Fibroblast of lung (primary cell): ENCODE data around the gene NR6A1. TPM values are rescaled to one million over a fixed set of nuclear protein-coding genes. Genes with fewer than 3 reads are reported as not detected.

Experiments used
- DNase-seq, 2 donors: peaks; one replicate each; pipeline versions ENCODE4 v3.0.0 to v3.0.0-alpha.2; 2010; ENCODE audit warnings: low read depth in 2 of 2
- H2AFZ ChIP-seq: 2 replicates; pipeline ENCODE4 v1.5.1; 2012; ENCODE audit warnings: low read length, control low read depth, inconsistent platforms
- H3K27ac ChIP-seq: 2 replicates; pipeline ENCODE4 v1.5.1; 2011; ENCODE audit warnings: low read length, control low read depth; ENCODE audit not compliant: insufficient read depth
- H3K27me3 ChIP-seq: 2 replicates; pipeline ENCODE4 v1.5.1; 2011; ENCODE audit warnings: mild to moderate bottlenecking, low read length; ENCODE audit not compliant: control insufficient read depth, insufficient read depth
- H3K36me3 ChIP-seq: 2 replicates; pipeline ENCODE4 v1.5.1; 2011; ENCODE audit warnings: low read length; ENCODE audit not compliant: control insufficient read depth, insufficient read depth
- H3K4me1 ChIP-seq: 2 replicates; pipeline ENCODE4 v1.5.1; 2011; ENCODE audit warnings: low read length; ENCODE audit not compliant: control insufficient read depth, insufficient read depth; ENCODE audit errors: extremely low read depth
- H3K4me2 ChIP-seq: 2 replicates; pipeline ENCODE4 v1.5.1; 2011; ENCODE audit warnings: low read length, control low read depth; ENCODE audit not compliant: insufficient read depth; ENCODE audit errors: extremely low read depth
- H3K4me3 ChIP-seq, 4 experiments: fragments of 200-600 bp in 1 of 4; sonication (generic) in 1 of 4; replicated peaks in 1 of 4; 2 replicates each; pipeline ENCODE4 v1.5.1; 2011 to 2016; ENCODE audit warnings: low read length in 4 of 4, low read depth in 3 of 4, mild to moderate bottlenecking in 3 of 4, control low read depth in 2 of 4, inconsistent platforms in 1 of 4, mixed read lengths in 1 of 4; ENCODE audit not compliant: insufficient read depth in 1 of 4; ENCODE audit errors: control extremely low read depth in 1 of 4
- H3K79me2 ChIP-seq: 2 replicates; pipeline ENCODE4 v1.5.1; 2012; ENCODE audit warnings: mild to moderate bottlenecking, low read length, inconsistent platforms; ENCODE audit not compliant: control insufficient read depth, insufficient read depth
- H3K9ac ChIP-seq: 2 replicates; pipeline ENCODE4 v1.5.1; 2011; ENCODE audit warnings: mild to moderate bottlenecking, low read length, control low read depth; ENCODE audit not compliant: insufficient read depth
- H3K9me3 ChIP-seq: 2 replicates; pipeline ENCODE4 v1.5.1; 2012; ENCODE audit warnings: low read depth, low read length; ENCODE audit not compliant: control insufficient read depth, insufficient read depth
- H4K20me1 ChIP-seq: 2 replicates; pipeline ENCODE4 v1.5.1; 2011; ENCODE audit warnings: low read length; ENCODE audit not compliant: control insufficient read depth, insufficient read depth; ENCODE audit errors: extremely low read depth
- CTCF ChIP-seq, 2 donors: IDR thresholded peaks in 1 of 2; conservative IDR thresholded peaks in 1 of 2; 1 replicate in 1 of 2; 2 replicates in 1 of 2; pipeline ENCODE4 v1.5.1; 2011 to 2012; ENCODE audit warnings: low read length in 2 of 2, control low read depth in 1 of 2, inconsistent platforms in 1 of 2, low read depth in 1 of 2, mild to moderate bottlenecking in 1 of 2
- EZH2 ChIP-seq: IDR thresholded peaks from 2 replicates; pipeline ENCODE4 v1.5.1; 2012; ENCODE audit warnings: low read length, control low read depth, mild to moderate bottlenecking; ENCODE audit errors: missing control alignments
- polyA plus RNA-seq, 2 donors: library from polyadenylated mRNA; depleted of rRNA in 1 of 2; stranded (reverse) in 1 of 2; unstranded in 1 of 2; fragments of >200 nt; gene quantifications; 2 replicates each; pipeline ENCODE4 v1.2.1, GENCODE V29; 2011 to 2012; ENCODE audit warnings: missing spikeins in 1 of 2
- total RNA-seq: library from RNA; depleted of rRNA; stranded (reverse); fragments of >200 nt; gene quantifications from 2 replicates; pipeline ENCODE4 v1.2.1, GENCODE V29; 2014

Gene NR6A1
- total and polyA plus RNA-seq, 2 donors (not counting 1 experiment from before 2014, with no cell fraction given): 0.07 to 0.50 TPM

GRCh38 chr9:124478354-124478753 is 292.8 kb downstream of the NR6A1 start:
- no peaks in the 10 kb centered on the region for H4K20me1 ChIP-seq
- H3K4me3 ChIP-seq: no peak overlapping the region
- TF ChIP-seq CTCF (conservative IDR thresholded peaks at IDR 0.05 in 1 of 2, IDR thresholded peaks at IDR 0.05 in 1 of 2; ENCODE audit: low read depth in 1 of 2, low read length in 2 of 2) (no peak), EZH2 (no peak)
- H2AFZ ChIP-seq: no peak overlapping the region
- DNase-seq: no peak
- H3K36me3 ChIP-seq: no peaks in the 10 kb centered on the region
- H3K9me3 ChIP-seq: no peaks in the 10 kb centered on the region
- H3K4me1 ChIP-seq: no peaks in the 10 kb centered on the region
- peaks cover 29% of the 10 kb centered on the region for H3K27me3 ChIP-seq
- H3K9ac ChIP-seq: no peak overlapping the region
- no peak overlapping the region for H3K27ac ChIP-seq
- H3K4me2 ChIP-seq: no peak overlapping the region
- H3K79me2 ChIP-seq: no peaks in the 10 kb centered on the region

- Histone ChIP-seq H2AFZ (no peak overlapping the region), H3K27ac (no peak overlapping the region), H3K9me3 (no peaks in the 10 kb centered on the region), H3K4me3 (no peak overlapping the region), H3K4me1 (no peaks in the 10 kb centered on the region), H3K27me3 (peaks cover 29% of the 10 kb centered on the region), H3K79me2 (no peaks in the 10 kb centered on the region), H3K9ac (no peak overlapping the region), H3K4me2 (peak overlapping the region; percentile 35), H4K20me1 (no peaks in the 10 kb centered on the region), H3K36me3 (no peaks in the 10 kb centered on the region)
- TF ChIP-seq EZH2 (no peak), CTCF (conservative IDR thresholded peaks at IDR 0.05 in 1 of 2, IDR thresholded peaks at IDR 0.05 in 1 of 2; ENCODE audit: low read depth in 1 of 2, low read length in 2 of 2) (no peak)
- no peak for DNase-seq
These were observed 293.3 kb downstream of the NR6A1 start for GRCh38 chr9:124477648-124478285.

DNA sequence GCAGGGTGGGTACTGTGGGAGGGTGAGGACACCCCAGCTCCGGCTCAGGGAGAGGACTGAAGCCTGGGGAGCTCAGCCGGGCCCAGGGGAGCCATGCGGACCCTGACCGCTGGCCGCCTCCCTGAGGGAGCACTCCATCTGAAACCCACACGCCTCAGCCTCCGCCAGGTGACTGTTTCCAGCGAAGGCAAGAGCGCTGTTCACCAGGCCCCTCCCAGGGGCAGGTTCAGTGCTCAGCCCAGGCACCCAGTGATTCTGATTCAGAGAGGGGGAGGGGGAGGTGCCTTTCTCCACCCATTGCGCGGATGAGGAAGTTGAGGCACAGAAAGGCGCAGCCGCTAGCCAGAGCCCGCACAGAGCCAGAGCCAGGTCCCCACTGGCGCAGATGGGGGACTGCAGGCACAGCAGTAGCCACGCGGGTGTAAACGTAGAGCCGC is 293.9 kb downstream of the NR6A1 start:
- Histone ChIP-seq H3K27me3 (peaks cover 29% of the 10 kb centered on the region), H3K4me1 (no peaks in the 10 kb centered on the region), H3K4me3 (no peak overlapping the region), H3K9me3 (no peaks in the 10 kb centered on the region), H3K36me3 (no peaks in the 10 kb centered on the region), H3K27ac (no peak overlapping the region), H3K79me2 (no peaks in the 10 kb centered on the region), H3K4me2 (peak overlapping the region; percentile 35), H4K20me1 (no peaks in the 10 kb centered on the region), H2AFZ (no peak overlapping the region), H3K9ac (no peak overlapping the region)
- no peak for DNase-seq
- TF ChIP-seq EZH2: no peak
- TF ChIP-seq CTCF (conservative IDR thresholded peaks at IDR 0.05 in 1 of 2, IDR thresholded peaks at IDR 0.05 in 1 of 2; ENCODE audit: low read depth in 1 of 2, low read length in 2 of 2): no peak
